Stimulated activated CD4-positive, alpha-beta T cell treated with anti-CD3 and anti-CD28 coated beads, Interleukin-12 subunit alpha, Interleukin-12 subunit beta, amount 100 ng/mL, for 4 hours (primary cell): Measurements from ENCODE around the gene PSMG3.

Experiments
- DNase-seq: peaks from one replicate; pipeline ENCODE4 v3.0.0-alpha.2; 2020

PSMG3 gene, protein sequence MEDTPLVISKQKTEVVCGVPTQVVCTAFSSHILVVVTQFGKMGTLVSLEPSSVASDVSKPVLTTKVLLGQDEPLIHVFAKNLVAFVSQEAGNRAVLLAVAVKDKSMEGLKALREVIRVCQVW

DNA sequence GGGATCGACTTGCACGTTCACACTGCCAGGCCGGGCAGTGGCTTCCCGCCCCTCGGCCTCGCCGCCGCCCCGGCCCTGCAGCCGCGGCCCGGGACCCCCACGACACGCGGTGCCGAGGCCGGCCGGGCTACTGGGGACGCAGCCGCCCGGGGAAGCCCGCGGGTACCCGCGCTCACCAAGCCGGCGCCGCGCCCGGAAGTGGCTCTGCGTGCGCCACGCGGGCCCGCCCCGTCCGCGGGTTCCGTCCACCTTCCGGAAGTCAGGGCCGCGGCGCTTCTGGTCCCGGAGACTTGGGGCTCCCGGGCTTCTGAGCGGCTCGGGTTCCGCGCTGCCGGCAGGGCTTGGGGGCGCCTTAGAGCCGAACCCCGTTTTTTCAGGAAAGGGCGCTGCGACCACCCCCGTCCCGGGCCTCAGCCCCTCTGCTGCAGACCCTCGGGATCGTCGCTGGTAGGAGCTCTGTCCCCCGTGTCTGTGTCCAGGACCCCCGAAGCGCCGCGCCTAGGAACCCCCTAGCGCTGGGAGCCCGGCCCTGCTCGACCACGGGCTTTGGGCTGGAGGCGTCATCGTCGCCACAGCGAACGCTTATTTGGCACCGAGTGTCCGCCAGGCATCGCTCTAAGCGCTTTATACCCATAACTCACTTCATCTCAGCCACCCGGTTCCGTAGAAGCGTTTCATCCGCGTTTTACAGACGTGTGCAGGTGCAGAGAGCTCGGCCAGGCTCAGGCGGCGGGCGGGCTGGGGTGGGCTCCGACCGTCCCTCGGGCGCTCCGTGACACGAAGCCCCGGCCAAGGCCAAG, at the start of gene PSMG3:
PSMG3 (minus strand) TSS at position 200 of the 800 bp plus-strand sequence. CDS start 693 bp downstream, outside the sequence.
- peak; percentile 87 for DNase-seq

DNA sequence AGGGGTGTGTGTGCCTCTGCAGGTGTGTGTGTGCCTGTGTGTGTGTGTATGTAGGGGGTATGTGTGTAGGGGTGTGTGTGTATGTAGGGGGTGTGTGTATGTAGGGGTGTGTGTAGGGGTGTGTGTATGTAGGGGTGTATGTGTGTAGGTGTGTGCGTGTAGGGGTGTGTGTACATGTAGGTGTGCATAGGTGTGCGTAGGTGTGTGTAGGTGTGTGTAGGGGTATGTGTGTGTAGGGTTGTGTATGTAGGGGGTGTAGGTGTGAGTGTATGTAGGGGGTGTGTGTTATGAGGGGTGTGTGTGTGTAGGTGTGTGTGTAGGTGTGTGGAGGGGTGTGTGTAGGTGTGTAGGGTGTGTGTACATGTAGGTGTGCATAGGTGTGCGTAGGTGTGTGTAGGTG, 48.6 kb upstream of the PSMG3 start:
- DNase-seq = no peak

DNA sequence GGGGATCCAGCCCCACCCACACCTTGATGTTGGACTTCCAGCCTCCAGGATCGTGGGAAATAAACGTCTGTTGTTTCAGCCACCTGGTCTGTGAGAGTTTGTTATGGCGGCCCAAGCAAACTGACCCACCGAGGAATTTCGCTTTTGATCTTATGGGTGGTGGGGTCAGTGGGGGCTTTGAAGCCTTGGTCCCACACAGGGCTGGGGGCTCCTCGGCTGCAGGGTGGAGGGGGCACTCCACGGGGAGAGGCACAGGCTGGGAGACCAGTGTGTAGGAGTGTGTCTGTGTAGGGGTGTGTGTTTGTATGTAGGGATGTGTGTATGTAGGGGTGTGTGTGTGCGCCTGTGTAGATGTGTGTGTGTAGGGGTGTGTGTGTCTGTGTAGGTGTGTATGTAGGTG, 48.1 kb upstream of the PSMG3 start:
- DNase-seq = no peak

DNA sequence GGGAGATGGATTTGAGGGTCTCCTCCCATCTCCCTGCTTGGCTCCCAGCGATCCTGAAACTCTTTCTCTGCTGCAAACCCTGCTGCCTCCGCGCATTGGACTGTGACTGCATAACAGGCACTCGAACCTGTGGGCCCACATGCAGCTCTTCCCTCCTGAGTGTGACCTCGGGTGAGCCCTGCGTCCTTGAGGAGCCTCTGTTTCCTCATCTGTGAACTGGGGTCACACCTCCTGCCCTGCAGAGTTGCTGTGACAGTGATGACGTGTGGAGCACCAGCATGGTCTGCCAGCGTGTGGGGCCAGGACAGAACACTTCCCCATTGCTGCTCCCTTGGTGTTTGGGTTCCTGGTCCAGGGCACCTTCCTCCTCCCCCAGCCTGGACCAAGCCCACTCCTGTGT, 46.9 kb upstream of the PSMG3 start:
- DNase-seq = no peak

DNA sequence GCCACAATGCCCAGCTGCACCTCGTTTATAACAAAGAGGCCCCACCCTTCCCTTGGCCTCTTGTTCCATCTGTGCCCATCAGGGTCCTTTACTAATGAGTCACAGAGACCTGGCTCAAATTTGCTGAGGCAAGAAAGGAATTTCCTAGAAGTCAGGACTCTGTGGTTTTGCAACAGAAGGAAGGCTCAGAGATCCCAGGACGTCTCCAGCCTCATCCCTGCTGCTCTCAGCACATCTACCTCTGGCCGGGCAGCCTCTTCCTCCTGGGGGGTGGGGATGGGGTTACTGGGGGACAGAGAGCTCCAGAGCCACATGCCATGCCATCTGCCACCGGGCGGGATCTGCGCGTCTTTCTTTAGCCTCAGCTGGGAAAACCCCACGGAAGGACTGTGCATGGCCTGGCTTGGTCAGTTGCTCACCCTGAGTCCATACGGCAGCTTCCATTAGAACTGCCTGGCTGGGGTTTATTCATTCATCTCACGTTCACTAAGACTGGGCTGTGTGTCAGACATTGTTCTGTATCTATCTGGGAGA, 41.9 kb upstream of the PSMG3 start:
- DNase-seq = no peak

DNA sequence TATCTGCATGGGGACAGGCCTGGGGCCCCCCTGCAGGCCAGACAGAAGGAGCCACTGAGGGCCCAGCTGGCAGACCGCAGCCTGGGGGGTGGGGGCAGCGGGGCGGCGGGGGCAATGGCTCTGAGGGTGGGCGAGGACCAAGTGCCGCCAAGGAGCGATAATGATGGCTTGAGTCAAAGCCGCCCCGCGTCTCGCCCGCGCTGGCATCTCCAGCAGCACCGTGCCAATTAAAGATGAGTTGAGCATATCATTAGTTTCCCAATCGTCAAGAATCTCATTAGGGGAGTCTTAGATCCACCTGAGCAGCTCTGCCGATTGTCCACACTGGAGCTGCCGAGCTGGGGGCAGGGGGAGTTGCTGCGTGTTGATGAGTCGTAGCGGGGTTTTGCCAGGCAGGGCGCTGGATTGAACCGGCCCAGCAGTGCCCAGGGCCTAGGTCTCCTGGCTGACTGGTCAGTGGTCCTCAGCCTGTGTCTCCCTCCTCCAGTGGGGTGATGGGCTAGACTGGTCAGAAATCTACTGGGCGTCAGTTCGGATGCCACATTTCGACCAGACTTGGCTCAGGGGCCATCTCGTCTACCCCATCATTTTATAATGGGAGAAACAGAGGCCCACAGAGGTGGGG, 41.0 kb upstream of the PSMG3 start:
- no peak for DNase-seq

DNA sequence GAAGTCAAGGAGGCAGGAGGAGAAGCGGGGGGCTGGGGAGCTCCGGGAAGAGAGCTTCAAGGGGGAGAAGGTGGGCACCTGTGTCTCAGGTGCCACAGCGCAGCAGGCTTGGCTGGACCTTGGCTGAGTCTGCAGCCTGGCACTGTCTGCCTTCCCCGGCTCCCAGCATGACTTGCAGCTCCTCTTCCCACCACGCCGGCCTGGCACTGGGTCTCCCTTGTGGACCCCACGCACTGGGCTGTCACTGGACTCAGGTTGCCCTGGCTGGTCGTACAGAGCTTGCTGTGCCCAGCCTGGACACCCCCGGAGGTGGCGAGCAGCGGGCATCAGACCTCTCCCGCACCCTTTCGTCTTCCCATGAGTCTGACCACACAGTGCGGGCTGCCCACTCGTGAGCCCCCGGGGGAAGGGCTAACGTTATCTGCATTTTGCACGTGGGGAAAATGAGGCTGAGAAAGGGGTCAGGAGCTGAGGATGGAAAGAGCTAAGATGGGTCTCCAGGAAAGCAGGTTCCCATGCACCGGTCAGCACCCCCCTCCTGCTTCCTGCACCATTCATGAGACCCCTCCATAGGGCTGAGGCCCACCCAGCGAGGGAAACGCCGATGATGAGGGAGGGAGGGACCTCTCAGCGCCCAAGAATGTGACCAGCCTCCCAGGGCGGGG, 40.3 kb upstream of the PSMG3 start:
- no peak for DNase-seq

DNA sequence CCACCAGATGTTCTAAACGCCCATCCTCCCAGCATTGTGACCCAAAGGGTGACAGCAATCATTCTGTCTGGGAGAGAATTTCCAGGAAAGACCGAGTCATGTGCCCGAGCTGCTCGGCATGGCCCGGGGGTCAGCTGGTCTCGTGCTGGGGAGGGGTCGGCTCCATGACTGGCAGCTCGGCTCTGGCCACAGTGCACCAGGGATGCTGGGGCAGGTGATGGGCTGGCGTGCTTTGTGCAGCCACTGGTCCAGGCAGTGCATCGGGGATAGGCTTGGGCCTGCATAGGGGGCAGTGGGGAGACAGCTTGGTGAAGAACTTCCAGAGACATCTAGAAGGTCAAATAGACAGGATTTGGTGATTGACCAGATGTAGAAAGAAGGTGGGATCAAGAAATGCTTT, 39.2 kb upstream of the PSMG3 start:
- DNase-seq = no peak

DNA sequence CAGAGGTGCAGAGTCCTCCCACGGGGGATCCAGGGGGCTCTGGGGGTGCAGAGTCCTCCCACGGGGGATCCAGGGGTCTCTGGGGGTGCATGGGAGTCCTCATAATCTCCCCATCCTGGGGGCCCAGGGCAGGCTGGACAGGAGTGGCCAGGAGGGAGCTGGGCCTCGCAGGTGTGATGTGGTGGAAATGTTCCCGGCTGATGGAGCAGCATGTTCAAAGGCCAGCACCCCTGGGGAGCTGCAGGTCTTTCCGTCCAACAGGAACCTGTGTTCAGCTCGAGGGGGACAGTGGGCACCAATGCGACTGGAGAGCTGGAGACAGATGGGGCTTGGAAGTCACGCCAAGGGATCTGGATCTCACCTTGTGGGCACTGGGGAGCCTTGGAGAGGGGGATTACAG, 38.5 kb upstream of the PSMG3 start:
- no peak for DNase-seq

DNA sequence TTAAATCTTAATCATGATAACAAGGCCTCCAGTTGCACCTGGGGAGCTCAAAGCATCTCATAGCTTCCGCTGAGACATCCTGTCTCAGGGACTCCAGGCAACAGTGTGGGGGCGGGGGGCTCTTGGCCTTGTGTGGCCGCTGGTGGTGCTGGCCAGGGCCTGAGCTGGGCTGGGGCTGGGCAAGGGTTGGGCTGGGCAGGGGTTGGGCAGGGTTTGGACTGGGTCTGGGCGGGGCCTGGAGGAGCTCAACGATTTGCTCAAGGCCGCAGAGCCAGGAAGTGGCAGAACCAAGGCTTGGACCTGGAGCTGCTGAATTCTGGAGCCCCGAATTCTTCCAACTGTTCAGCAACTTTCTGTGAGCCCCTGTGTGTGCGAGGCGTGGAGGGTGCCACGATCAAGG, 37.9 kb upstream of the PSMG3 start:
- DNase-seq = no peak

DNA sequence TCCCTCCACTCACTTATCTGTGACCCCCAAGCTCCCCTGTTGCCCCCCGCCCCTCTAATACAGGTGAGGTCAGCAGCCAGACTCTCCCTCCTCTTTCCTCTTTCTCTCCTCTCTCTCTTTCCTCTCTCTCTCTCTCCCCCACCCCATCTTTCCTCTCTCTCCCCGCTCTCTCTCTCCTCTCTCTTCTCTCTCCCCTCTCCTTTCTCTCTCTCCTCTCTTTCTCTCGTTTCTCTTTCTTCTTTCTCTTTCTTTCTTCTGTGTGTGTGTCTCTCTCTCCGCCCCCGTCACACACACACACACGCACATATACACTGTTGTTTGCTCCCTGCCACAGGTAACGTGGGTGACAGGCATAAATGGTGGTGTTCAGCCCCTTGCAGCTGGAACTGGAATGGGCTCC, 37.2 kb upstream of the PSMG3 start:
- no peak for DNase-seq

DNA sequence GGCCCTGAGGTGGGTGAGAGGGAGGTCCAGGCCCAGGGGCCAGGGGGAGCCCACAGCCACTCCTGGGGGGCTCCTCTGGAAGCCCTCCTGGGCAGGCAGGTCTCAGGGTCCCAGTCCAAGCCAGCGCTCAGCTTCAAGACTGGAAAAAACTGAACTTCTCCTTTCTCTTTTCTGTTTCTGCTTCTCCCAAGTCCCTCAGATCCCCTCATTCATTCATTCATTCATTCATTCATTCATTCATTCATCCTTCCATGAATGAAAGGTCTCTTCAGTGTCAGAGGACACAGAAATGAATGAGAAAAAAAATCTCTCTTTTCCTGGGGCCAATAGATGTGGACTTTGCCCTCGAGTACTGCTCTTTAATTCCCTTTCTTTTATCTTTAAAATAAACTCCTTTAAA, 34.6 kb upstream of the PSMG3 start:
- DNase-seq = no peak

DNA sequence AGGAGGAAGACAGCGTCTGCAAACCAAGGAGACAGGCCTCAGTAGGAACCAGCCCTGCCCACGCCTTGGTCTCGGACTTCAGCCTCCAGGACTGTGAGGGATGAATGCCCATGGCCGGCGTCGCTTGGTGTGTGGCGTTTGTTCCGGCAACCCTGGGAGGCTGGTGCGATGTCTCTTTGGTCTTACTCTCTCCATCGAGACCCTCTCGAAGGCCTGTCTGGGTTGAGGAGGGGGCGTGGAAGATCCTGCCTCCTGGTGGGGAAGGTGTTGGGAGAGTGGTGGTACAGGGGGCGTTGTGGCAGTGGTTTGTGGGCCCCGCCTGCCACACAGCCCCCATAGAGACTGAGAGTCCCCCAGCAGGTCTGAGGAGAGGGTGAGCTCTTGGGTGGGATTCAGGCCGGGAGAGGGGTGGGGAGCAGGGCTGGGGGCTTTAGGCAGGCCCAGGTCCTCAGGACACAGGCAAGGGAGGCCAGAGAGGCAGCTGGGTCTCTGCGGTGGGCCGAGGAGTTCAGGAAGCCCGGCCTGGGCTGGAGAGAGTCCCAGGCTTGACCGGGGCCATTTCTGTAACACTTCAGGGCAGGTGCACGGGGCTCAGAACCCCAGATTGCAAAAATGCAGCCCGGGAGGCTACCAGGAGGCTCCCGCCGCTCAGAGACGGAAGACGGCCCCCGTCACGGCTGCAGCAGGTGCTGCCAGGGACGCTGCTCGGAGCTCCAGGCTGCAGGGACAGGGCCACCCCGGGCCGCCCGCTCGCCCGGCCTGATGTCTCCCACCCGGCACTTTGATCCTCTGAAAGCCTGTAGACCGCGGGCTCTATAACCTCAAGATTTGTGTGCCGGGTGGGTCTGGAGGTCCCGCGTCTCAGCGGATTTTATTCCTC, 33.8 kb upstream of the PSMG3 start:
- no peak for DNase-seq

DNA sequence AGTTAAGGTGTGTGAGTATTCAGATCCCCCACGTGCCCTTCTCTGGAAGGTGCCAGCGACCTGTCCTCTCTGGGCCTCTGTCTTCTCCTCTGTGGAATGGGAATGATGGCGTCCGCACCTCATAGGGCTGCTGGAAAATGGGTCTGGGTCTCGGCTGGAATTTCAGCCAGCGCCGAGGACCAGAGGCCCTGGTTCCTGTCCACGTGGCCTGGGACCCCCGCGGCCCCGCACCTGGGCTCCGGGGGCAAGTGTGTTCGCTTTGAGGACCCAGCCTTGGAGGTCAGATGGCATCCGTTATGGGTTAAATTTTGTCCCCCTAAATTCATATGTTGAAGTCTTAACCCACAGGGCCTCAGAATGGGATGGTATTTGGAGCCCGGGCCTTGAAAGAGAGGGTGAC, 32.6 kb upstream of the PSMG3 start:
- DNase-seq = no peak

DNA sequence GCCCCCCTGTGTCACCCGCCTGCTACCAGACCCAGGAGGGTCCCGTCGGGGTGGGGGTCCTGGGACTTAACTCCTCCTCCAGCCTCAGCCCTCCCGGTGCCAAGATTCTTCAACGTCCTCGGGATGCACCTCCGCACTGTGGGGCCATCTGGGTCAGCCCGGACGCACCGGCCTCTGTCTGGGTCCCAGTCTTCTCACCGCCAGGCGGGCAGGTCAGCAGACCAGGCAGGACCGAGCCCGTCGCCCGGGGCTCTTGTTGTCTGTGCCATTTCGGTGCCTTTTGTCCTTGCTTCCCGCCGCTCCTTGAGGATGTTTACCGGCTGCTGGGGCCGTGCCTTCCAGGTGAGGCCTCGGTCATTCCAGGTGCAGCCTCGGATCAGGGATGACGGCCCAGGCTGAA, 32.1 kb upstream of the PSMG3 start:
- no peak for DNase-seq

DNA sequence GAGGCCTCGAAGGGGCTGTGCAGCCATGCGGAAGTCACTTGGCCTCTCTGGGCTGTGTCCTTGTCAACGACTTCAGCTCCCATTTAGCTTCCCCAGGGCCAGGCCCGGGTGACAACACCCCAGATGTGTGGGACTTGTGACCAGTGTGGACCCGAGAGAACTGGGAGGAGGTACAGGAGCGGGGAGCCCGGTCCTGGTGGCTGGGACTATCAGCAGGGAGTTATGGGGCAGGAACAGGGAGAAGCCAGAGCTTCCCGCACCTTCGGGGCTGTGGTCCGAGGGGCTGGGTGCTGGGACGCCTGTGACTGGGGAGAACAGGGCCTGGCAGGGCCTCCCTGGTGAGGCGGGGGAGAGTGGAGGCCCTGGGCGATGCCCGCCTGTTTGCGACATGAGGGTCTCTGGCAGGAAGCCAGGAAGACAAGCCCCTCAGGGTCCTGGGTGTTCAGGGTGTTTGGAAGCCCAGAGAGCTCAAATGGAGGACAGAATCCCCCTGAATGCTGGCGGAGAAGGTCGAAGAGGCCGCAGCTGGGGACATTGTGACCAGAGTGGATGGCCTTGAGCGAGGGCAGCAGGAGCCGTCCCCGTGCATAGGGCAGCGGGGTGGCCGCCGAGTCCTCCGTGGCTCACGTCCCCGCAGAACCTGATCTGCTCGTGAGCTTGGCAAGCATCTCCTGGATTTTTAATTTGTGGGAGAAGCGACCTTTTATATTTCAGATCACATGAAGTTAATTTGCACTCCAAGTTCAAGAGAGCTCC, 30.0 kb upstream of the PSMG3 start:
- no peak for DNase-seq

DNA sequence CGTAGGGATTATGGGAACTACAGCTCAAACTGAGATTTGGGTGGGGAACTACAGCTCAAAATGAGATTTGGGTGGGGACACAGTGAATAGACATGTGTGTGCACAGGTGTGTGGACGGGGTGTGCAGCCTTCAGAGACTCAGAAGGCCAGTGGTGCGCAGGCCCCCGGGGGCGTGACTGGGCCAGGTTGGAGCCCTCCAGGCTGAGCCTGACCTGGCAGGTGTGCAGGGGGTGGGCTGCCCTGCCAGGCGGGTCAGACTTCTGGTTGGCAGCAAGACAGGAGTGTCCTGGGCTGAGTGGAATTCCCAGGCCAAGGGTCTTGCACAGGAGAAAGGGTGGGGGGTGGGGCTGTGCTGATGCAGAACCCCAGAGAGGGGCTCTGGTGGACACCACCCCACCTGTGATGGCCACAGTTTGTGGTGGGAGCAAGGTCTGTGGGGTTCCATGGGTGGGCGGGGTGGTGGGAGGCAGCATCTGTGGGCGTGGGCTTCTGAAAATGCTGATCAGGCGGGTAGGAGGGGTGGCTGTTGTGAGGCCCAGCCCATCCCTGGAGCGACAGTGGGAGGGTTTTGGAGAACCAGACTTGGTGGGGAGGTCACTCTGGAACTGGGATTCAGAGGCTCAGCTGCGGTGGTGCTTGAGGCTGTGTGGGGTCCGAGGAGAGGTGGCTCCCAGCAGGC, 29.3 kb upstream of the PSMG3 start:
- DNase-seq = no peak

DNA sequence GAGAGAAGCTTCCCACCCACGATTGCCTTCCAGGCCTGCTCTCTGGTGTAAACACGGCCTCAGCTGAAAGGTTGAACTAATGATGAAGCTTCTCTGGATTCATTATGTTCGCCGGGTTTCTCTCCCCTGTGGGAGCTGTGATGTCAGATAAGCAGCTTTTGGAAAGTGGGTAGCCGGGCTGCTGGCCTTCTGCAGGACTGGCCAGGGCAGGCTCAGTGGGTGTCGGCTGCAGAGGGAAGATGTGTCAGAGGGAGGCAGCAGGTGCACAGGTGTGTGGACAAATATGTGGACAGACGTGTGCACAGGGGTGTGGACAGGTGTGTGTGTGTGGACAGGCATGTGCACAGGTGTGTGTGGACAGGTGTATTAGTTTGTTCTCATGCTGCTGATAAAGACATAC, 28.5 kb upstream of the PSMG3 start:
- no peak for DNase-seq

DNA sequence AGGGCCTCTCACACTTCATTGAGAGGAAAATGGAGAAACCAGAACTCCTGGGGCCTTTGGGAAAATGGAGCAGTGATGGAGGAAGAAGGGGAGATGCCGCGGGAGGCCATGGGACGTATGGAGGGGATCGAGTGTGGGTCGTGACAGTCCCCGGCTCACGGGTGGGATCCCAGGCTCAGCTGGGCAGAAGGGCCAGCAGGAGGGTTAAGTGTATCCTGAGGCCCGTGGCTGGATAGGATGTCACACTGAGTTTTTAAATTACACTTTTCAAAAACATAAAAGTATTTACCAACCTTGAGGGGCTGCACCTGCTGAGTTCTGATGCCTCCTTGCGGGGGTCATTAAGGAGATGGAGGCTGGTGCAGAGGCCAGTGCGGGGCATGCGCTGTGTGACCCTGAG, 28.0 kb upstream of the PSMG3 start:
- DNase-seq = no peak

DNA sequence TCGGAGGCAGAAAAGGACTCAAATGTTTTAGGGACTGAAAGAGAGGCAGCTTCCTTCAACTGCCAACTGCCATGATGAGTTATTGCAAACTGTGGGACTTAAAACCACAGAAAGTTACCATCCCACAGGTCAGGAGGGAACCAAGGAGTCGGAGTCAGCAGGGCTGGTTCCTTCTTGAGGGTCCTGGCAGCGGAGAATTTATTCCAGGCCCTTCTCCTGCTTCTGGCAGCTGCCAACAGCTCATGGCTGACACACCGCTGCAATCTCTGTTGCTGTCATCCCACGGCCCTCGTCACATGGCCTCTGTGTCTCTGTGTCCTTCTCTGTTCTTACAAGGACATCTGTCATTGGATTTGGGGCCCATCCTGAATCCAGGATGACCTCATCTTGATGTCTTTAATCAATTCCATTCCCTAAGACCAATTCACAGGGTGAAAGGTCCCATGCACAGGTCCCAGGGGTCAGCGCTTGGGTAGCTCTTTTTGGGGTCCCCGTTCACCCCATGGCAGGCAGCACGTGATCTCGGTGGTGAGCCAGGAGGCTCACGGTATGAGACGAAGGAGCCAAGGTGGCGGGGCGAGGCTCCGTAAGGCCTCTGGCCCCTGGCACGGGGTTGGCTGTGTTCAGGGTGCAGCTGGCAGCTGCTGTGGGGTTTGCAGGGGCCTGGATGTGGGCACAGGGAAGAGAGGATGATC, 27.4 kb upstream of the PSMG3 start:
- no peak for DNase-seq
